ENCODE data around the gene STRIP2. TPM values are rescaled to one million over a fixed set of nuclear protein-coding genes. Genes with fewer than 3 reads are reported as not detected.

STRIP2 gene
- total RNA-seq, 1 experiment from 2014 or later: 6.5 TPM

- TF ChIP-seq ATF3 (CRISPR knock-in tag; conservative IDR thresholded peaks at IDR 0.05) (no peak), FOXK1 (CRISPR knock-in tag; IDR thresholded peaks at IDR 0.05) (0 out of 2 replicates have a peak, but pooled peaks have one; percentile 16), MYBL2 (CRISPR knock-in tag; IDR thresholded peaks at IDR 0.05) (no peak), USF2 (CRISPR knock-in tag; IDR thresholded peaks at IDR 0.05) (no peak)
Measured at GRCh38 chr7:129501760-129502707, 67.8 kb downstream of the STRIP2 start, which contains the start of gene SMKR1 (continued).

GRCh38 chr7:129502708-129503685 is 68.8 kb downstream of the STRIP2 start:
- Mint-ChIP-seq H3K27me3 (ENCODE audit: low read depth) (peaks cover 48% of the 10 kb centered on the region), H3K36me3 (no peaks in the 10 kb centered on the region)

More at GRCh38 chr7:129502708-129503685, 68.8 kb downstream of the STRIP2 start:
- no peak overlapping the region for H3K27ac Mint-ChIP-seq
- peak overlapping the region; percentile 75 for H3K4me3 Mint-ChIP-seq
- DNase-seq (ENCODE audit: low spot score) (peak; percentile 40), ATAC-seq (peak; percentile 65)
- H3K4me1 Mint-ChIP-seq: peaks cover 5% of the 10 kb centered on the region
- CTCF ChIA-PET: interaction anchor here (0.6 to 1.4 kb wide), 7 partner anchors 9 to 326 kb away, joined by 3 to 6 read pairs (median 3); no protein-coding TSS in a partner anchor
- no peaks in the 10 kb centered on the region for H3K9me3 Mint-ChIP-seq
- TF ChIP-seq E2F4 (CRISPR knock-in tag; IDR thresholded peaks at IDR 0.05; ENCODE audit: borderline replicate concordance, low read depth): 0 out of 2 replicates have a peak, but pooled peaks have one; percentile 43
- peak; percentile 94 for TF ChIP-seq HMGXB4 (CRISPR knock-in tag; IDR thresholded peaks at IDR 0.05)
- TF ChIP-seq ZNF532 (CRISPR knock-in tag; IDR thresholded peaks at IDR 0.05; ENCODE audit: borderline replicate concordance): no peak
- TF ChIP-seq GABPB1 (CRISPR knock-in tag; IDR thresholded peaks at IDR 0.05): no peak
- TF ChIP-seq MYBL2 (CRISPR knock-in tag; IDR thresholded peaks at IDR 0.05): 0 out of 2 replicates have a peak, but pooled peaks have one; percentile 64
- TF ChIP-seq STAT6 (CRISPR knock-in tag; conservative IDR thresholded peaks at IDR 0.05; ENCODE audit: low read depth): no peak
- TF ChIP-seq MXD4 (CRISPR knock-in tag; IDR thresholded peaks at IDR 0.05; ENCODE audit: borderline replicate concordance): no peak
- no peak for TF ChIP-seq E2F1 (CRISPR knock-in tag; IDR thresholded peaks at IDR 0.05)
- POLR2A ChIA-PET: interaction anchor here (0.7 kb wide), 1 partner anchor 333 kb away, joined by 7 read pairs; no protein-coding TSS in a partner anchor

Measured in WTC11 (cell line).